Esophagus muscularis mucosa (tissue), 4 donors: Measurements from ENCODE around the gene FARSB. TPM values are rescaled to one million over a fixed set of nuclear protein-coding genes. Genes with fewer than 3 reads are reported as not detected.

ENCODE experiments used
- DNase-seq: peaks from one replicate; pipeline ENCODE4 v3.0.0-alpha.2; 2017; ENCODE audit errors: extremely low spot score
- H3K27ac ChIP-seq, 4 donors: fragments of 200-600 bp; sonication (generic); replicated peaks in 1 of 4; 1 replicate in 3 of 4; 2 replicates in 1 of 4; pipeline ENCODE4 v1.5.1; 2016 to 2019; ENCODE audit warnings: mild to moderate bottlenecking in 1 of 4
- H3K27me3 ChIP-seq, 4 donors: fragments of 200-600 bp; sonication (generic); one replicate each; pipeline versions ENCODE4 v1.5.1 to v1.6.0; 2016 to 2019
- H3K36me3 ChIP-seq, 4 donors: fragments of 200-600 bp; sonication (generic); one replicate each; pipeline ENCODE4 v1.5.1; 2016 to 2019
- H3K4me1 ChIP-seq, 4 donors: fragments of 200-600 bp; sonication (generic); one replicate each; pipeline ENCODE4 v1.5.1; 2016 to 2019
- H3K4me3 ChIP-seq, 4 donors: fragments of 200-600 bp; sonication (generic); 1 replicate in 2 of 4; 2 replicates in 2 of 4; pipeline ENCODE4 v1.5.1; 2016 to 2019; ENCODE audit warnings: mild to moderate bottlenecking in 4 of 4, moderate library complexity in 1 of 4
- H3K9me3 ChIP-seq, 4 donors: fragments of 200-600 bp; sonication (generic); 1 replicate in 3 of 4; 2 replicates in 1 of 4; pipeline ENCODE4 v1.5.1; 2016 to 2019
- EP300 ChIP-seq: sonication (generic); formaldehyde crosslinking; IDR thresholded peaks from one replicate; pipeline ENCODE4 v1.6.1; 2017; ENCODE audit warnings: antibody characterized with exemption
- POLR2A ChIP-seq: fragments of 450-650 bp; IDR thresholded peaks from one replicate; pipeline ENCODE4 v1.6.1; 2017; ENCODE audit warnings: antibody characterized with exemption, moderate library complexity, mild to moderate bottlenecking, low read depth
- POLR2AphosphoS5 ChIP-seq, 2 donors: sonication (generic); formaldehyde crosslinking; IDR thresholded peaks; one replicate each; pipeline ENCODE4 v1.6.1; 2017; ENCODE audit warnings: antibody characterized with exemption in 2 of 2
- WGBS: methylation state at CpG from one replicate; pipeline ENCODE4 v1.1.5; 2018; 5-methylcytosine and 5-hydroxymethylcytosine counted together
- intact Hi-C: fragments of 100-400 bp; cut with DNase I; formaldehyde crosslinking; loops from one replicate; pipeline ENCODE4 v1.15.1; 2023
- total RNA-seq, 4 donors: library from RNA; depleted of rRNA; stranded (reverse); fragments of >200 nt; gene quantifications; one replicate each; pipeline versions ENCODE4 v1.1.0 to v1.2.1, GENCODE V29; 2016
- TF ChIP-seq, protein P1 (sequence below), 3 experiments: fragments of 200-600 bp in 2 of 3; fragments of 450-650 bp in 1 of 3; sonication (generic) in 2 of 3; IDR thresholded peaks; one replicate each; pipeline ENCODE4 v1.5.1; 2017 to 2019; ENCODE audit warnings: antibody characterized with exemption in 3 of 3, mild to moderate bottlenecking in 2 of 3, moderate library complexity in 1 of 3

Gene FARSB
- total RNA-seq, 4 donors from 2014 or later: 11.9 to 14.4 (median 12.4) TPM

DNA sequence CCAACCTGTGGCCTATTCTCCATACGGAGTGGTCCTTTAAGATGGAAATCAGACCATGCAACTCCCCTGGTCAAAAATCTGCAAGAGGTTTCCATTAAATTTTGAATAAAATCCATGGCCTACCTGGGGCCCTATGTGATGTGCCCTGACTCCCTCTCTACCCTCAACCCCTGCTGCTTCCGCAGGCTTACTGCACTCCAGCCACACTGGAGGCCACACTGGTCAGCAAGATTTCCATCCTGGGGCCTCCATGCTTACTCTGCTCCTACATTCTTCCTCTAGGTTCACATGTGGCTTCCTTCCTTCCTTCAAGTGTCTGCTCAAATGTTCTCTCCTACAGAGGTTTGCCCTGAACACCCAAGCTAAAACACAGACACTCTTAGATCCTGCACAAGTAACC is 40.6 kb downstream of the FARSB start:
- no peak overlapping the region for H3K27ac ChIP-seq
- intact Hi-C loops: loop anchor here (10.0 kb wide), 1 partner anchor 561 kb away; no protein-coding TSS in a partner anchor
- peaks cover 11 to 72% (median 49%) of the 10 kb centered on the region in 4 donors for H3K36me3 ChIP-seq
- TF ChIP-seq POLR2AphosphoS5 (IDR thresholded peaks at IDR 0.05): no peak
- TF ChIP-seq EP300: no peak
- no peak for TF ChIP-seq POLR2A
- TF ChIP-seq, protein P1, sequence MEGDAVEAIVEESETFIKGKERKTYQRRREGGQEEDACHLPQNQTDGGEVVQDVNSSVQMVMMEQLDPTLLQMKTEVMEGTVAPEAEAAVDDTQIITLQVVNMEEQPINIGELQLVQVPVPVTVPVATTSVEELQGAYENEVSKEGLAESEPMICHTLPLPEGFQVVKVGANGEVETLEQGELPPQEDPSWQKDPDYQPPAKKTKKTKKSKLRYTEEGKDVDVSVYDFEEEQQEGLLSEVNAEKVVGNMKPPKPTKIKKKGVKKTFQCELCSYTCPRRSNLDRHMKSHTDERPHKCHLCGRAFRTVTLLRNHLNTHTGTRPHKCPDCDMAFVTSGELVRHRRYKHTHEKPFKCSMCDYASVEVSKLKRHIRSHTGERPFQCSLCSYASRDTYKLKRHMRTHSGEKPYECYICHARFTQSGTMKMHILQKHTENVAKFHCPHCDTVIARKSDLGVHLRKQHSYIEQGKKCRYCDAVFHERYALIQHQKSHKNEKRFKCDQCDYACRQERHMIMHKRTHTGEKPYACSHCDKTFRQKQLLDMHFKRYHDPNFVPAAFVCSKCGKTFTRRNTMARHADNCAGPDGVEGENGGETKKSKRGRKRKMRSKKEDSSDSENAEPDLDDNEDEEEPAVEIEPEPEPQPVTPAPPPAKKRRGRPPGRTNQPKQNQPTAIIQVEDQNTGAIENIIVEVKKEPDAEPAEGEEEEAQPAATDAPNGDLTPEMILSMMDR (IDR thresholded peaks at IDR 0.05): no peak
- no peak for DNase-seq
- H3K9me3 ChIP-seq: no peaks in the 10 kb centered on the region
- no peak overlapping the region for H3K4me3 ChIP-seq
- no peaks in the 10 kb centered on the region for H3K4me1 ChIP-seq
- no peaks in the 10 kb centered on the region for H3K27me3 ChIP-seq
- 88% methylated on average over 2 of the region's 2 CpGs for WGBS

DNA sequence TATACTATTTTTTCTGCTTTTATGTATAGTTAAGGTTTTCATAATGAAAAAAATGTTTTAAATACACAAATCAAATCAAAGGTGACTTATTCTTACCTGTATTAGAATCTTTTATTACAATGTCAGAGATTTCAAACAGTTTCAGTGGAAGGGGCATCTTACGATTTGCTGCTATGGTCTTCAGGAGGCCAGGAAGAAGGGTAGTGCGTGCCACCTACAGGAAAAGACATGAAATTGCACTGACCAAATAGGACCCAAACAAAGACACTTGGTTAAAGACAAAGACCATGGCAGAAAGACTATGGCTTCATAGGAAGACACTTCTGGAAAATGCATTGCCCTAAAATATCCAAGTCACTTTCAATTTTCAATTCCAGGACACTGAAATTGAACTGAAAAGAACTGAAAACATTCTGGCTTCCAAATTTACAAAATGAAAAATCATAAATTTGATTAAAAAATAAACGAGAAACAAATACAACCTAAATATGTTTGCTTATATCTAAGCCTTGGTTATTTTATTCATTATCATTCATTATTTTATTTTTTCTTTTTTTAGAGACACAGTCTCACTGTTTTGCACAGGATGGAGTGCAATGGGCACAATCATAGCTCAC is 42.1 kb downstream of the FARSB start:
- TF ChIP-seq POLR2AphosphoS5 (IDR thresholded peaks at IDR 0.05): no peak
- TF ChIP-seq, protein P1 (IDR thresholded peaks at IDR 0.05): peak; percentile 73 to 82 (median 77)
- Histone ChIP-seq H3K4me1 (no peaks in the 10 kb centered on the region), H3K27ac (no peak overlapping the region), H3K4me3 (no peak overlapping the region), H3K36me3 (peaks cover 11 to 58% (median 37%) of the 10 kb centered on the region in 4 donors), H3K9me3 (no peaks in the 10 kb centered on the region), H3K27me3 (no peaks in the 10 kb centered on the region)
- WGBS: 41% methylated on average over 3 of the region's 3 CpGs
- no peak for DNase-seq
- intact Hi-C loops: loop anchor here (10.0 kb wide), 1 partner anchor 559 kb away; no protein-coding TSS in a partner anchor

DNA sequence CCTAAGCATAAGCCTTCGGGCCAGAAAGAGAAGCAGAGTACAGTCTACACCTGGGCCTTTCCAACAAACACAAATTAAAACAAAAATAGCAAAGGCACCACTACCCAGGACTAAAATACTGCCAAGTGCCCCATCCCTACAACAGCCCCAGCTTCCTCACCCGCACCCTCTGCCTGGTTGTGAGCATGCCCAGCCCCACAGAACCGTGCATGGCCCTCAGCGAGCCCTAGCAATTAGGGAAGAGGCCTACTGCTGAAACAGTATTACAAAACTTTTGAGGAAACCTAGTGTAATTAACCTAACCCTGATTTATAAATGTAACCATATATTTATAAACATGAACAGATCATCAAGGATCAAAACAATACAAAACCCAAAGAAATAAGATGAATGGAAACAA is 44.2 kb downstream of the FARSB start:
- intact Hi-C loops: loop anchor here (2.0 to 10.0 kb wide), 2 partner anchors 295 to 557 kb away; no protein-coding TSS in a partner anchor
- H3K27ac ChIP-seq: no peak overlapping the region
- no peaks in the 10 kb centered on the region for H3K9me3 ChIP-seq
- DNase-seq: no peak
- 76% methylated on average over 4 of the region's 4 CpGs for WGBS
- H3K36me3 ChIP-seq: peaks cover 11 to 45% (median 30%) of the 10 kb centered on the region in 4 donors
- TF ChIP-seq POLR2AphosphoS5 (IDR thresholded peaks at IDR 0.05): no peak
- no peak for TF ChIP-seq POLR2A
- no peak for TF ChIP-seq EP300
- TF ChIP-seq, protein P1 (IDR thresholded peaks at IDR 0.05): no peak
- H3K27me3 ChIP-seq: no peaks in the 10 kb centered on the region
- no peak overlapping the region for H3K4me3 ChIP-seq
- H3K4me1 ChIP-seq: no peaks in the 10 kb centered on the region

DNA sequence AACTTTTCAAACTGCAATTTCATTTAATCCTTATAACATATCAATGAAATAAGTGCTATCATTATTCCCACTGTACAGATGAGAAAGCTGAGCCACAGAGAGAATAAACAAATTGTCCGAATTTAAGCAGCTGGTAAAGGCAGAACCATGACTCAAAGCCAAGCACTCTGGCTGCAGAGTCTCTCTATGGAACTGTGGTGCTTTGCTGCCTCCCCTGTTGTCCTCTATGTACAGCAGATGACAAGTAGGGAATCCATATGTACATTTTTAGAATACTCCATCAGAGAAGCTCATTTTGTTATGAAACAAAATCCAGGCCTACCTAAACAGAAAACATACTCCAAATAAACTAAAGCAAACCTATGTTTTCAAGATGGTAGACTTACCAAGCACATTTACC is 45.1 kb downstream of the FARSB start:
- intact Hi-C loops: loop anchor here (2.0 to 10.0 kb wide), 2 partner anchors 294 to 556 kb away; no protein-coding TSS in a partner anchor
- 77% methylated on average over 1 of the region's 1 CpG for WGBS
- peaks cover 11 to 45% (median 28%) of the 10 kb centered on the region in 4 donors for H3K36me3 ChIP-seq
- DNase-seq: no peak
- no peak overlapping the region for H3K4me3 ChIP-seq
- no peak overlapping the region for H3K27ac ChIP-seq
- no peak for TF ChIP-seq EP300
- TF ChIP-seq POLR2A: no peak
- TF ChIP-seq, protein P1 (IDR thresholded peaks at IDR 0.05): peak in 1 of 3 experiments; percentile 4
- TF ChIP-seq POLR2AphosphoS5 (IDR thresholded peaks at IDR 0.05): no peak
- H3K9me3 ChIP-seq: no peaks in the 10 kb centered on the region
- no peaks in the 10 kb centered on the region for H3K27me3 ChIP-seq
- H3K4me1 ChIP-seq: no peaks in the 10 kb centered on the region

DNA sequence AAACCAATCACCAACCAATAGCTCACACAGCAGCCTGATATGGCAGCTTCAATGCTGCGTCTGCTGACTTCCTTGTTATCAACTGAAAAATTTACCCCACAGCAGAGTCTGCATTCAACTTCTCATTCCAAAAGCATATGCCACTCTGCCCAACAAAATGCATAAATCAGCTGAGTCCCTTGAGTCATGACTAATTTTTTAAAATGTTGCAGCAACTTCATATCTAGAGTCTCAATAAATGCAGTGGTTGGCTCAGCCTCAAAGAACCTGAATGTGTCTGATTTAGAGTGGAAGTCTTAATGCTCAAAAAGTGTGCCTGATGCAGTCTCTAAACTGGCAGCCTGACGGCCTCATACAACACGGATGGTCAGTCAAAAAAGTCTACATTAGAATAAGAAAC is 46.5 kb downstream of the FARSB start:
- intact Hi-C loops: no loop called here

More for the DNA sequence above, 46.5 kb downstream of the FARSB start:
- TF ChIP-seq POLR2A (no peak), EP300 (no peak), POLR2AphosphoS5 (IDR thresholded peaks at IDR 0.05) (no peak)
- TF ChIP-seq, protein P1 (IDR thresholded peaks at IDR 0.05): no peak
- H3K27ac ChIP-seq: no peak overlapping the region
- DNase-seq: no peak
- H3K9me3 ChIP-seq: no peaks in the 10 kb centered on the region
- no peaks in the 10 kb centered on the region for H3K4me1 ChIP-seq
- H3K27me3 ChIP-seq: no peaks in the 10 kb centered on the region
- WGBS: 89% methylated on average over 3 of the region's 3 CpGs
- H3K36me3 ChIP-seq: peaks cover 10 to 34% (median 20%) of the 10 kb centered on the region in 4 donors
- no peak overlapping the region for H3K4me3 ChIP-seq
